ENCODE measurements around the gene MACROD1. TPM values are rescaled to one million over a fixed set of nuclear protein-coding genes. Genes with fewer than 3 reads are reported as not detected.

Gene MACROD1
- total RNA-seq, 1 donor from 2014 or later, result 61.4 TPM

GRCh38 chr11:64208796-64209562 is 43.1 kb upstream of the MACROD1 start:
- Histone ChIP-seq H3K4me3 (no peak overlapping the region), H3K36me3 (peaks cover 0 to 2% of the 10 kb centered on the region in 2 donors), H3K27me3 (no peaks in the 10 kb centered on the region), H3K9me3 (no peaks in the 10 kb centered on the region), H3K4me1 (peaks cover 27% of the 10 kb centered on the region), H3K27ac (no peak overlapping the region)
- TF ChIP-seq POLR2AphosphoS5 (IDR thresholded peaks at IDR 0.05; ENCODE audit: insufficient read depth in 1 of 2, low read depth in 1 of 2), result no peak
- no peak for TF ChIP-seq CTCF (IDR thresholded peaks at IDR 0.05)
- no peak for TF ChIP-seq POLR2A (IDR thresholded peaks at IDR 0.05)
- intact Hi-C loops (cut with DNase I), result loop anchor here (5.0 kb wide), 1 partner anchor 88 kb away; no protein-coding TSS in a partner anchor
- DNase-seq (ENCODE audit: extremely low spot score in 2 of 2), result no peak

- DNase-seq (ENCODE audit: extremely low spot score in 2 of 2), result no peak
- peaks cover 0 to 9% of the 10 kb centered on the region in 2 donors for H3K36me3 ChIP-seq
- intact Hi-C loops (cut with DNase I), result loop anchor here (5.0 kb wide), 1 partner anchor 89 kb away; no protein-coding TSS in a partner anchor
These were observed 42.3 kb upstream of the MACROD1 start for GRCh38 chr11:64208086-64208795.

GRCh38 chr11:64207256-64208085 is 41.6 kb upstream of the MACROD1 start:
- no peak for TF ChIP-seq POLR2A (IDR thresholded peaks at IDR 0.05)
- TF ChIP-seq CTCF (IDR thresholded peaks at IDR 0.05), result peak in 1 of 3 experiments; percentile 17
- peak in 1 of 2 donors; percentile 77 for TF ChIP-seq POLR2AphosphoS5 (IDR thresholded peaks at IDR 0.05; ENCODE audit: insufficient read depth in 1 of 2, low read depth in 1 of 2)
- H3K9me3 ChIP-seq, result no peaks in the 10 kb centered on the region
- H3K4me3 ChIP-seq, result peak overlapping the region; percentile 27 to 40
- peaks cover 0 to 17% of the 10 kb centered on the region in 2 donors for H3K36me3 ChIP-seq
- no peak for DNase-seq (ENCODE audit: extremely low spot score in 2 of 2)
- peak overlapping the region; percentile 76 for H3K27ac ChIP-seq
- H3K4me1 ChIP-seq, result peaks cover 27% of the 10 kb centered on the region
- intact Hi-C loops (cut with DNase I), result loop anchor here (5.0 kb wide), 1 partner anchor 90 kb away; no protein-coding TSS in a partner anchor
- H3K27me3 ChIP-seq, result no peaks in the 10 kb centered on the region

More at GRCh38 chr11:64208086-64208795, 42.3 kb upstream of the MACROD1 start:
- TF ChIP-seq POLR2AphosphoS5 (IDR thresholded peaks at IDR 0.05; ENCODE audit: insufficient read depth in 1 of 2, low read depth in 1 of 2) (peak in 1 of 2 donors; percentile 1), POLR2A (IDR thresholded peaks at IDR 0.05) (no peak)
- H3K27me3 ChIP-seq, result no peaks in the 10 kb centered on the region
- H3K27ac ChIP-seq, result peak overlapping the region; percentile 76
- H3K4me3 ChIP-seq, result peak overlapping the region; percentile 27 to 40
- H3K9me3 ChIP-seq, result no peaks in the 10 kb centered on the region
- H3K4me1 ChIP-seq, result peaks cover 27% of the 10 kb centered on the region

- Histone ChIP-seq H3K27me3 (no peaks in the 10 kb centered on the region), H3K4me3 (peak within 1 kb of the TSS; percentile 27 to 40), H3K4me1 (peaks cover 27% of the 10 kb centered on the region), H3K36me3 (peaks cover 0 to 25% of the 10 kb centered on the region in 2 donors), H3K9me3 (no peaks in the 10 kb centered on the region), H3K27ac (peak within 1 kb of the TSS; percentile 76)
- DNase-seq (ENCODE audit: extremely low spot score in 2 of 2), result no peak
- TF ChIP-seq POLR2A (IDR thresholded peaks at IDR 0.05) (no peak), POLR2AphosphoS5 (IDR thresholded peaks at IDR 0.05; ENCODE audit: insufficient read depth in 1 of 2, low read depth in 1 of 2) (peak in 1 of 2 donors; percentile 9)
- intact Hi-C loops (cut with DNase I), result loop anchor here (5.0 kb wide), 1 partner anchor 91 kb away; no protein-coding TSS in a partner anchor
These were observed 40.7 kb upstream of the MACROD1 start, which contains the start of gene FERMT3 for GRCh38 chr11:64206457-64207255. TSS of gene FERMT3 (plus strand) at chr11:64206721. CDS start at chr11:64207365, 644 bp downstream.

GRCh38 chr11:64204464-64204989 is 38.6 kb upstream of the MACROD1 start:
- Histone ChIP-seq H3K36me3 (peaks cover 0 to 47% of the 10 kb centered on the region in 2 donors), H3K9me3 (no peaks in the 10 kb centered on the region), H3K4me1 (peaks cover 27% of the 10 kb centered on the region), H3K27ac (peak overlapping the region; percentile 36), H3K27me3 (no peaks in the 10 kb centered on the region), H3K4me3 (no peak overlapping the region)
- intact Hi-C loops (cut with DNase I), result no loop called here
- peak in 1 of 2 donors; percentile 87 for TF ChIP-seq POLR2AphosphoS5 (IDR thresholded peaks at IDR 0.05; ENCODE audit: insufficient read depth in 1 of 2, low read depth in 1 of 2)
- TF ChIP-seq CTCF (IDR thresholded peaks at IDR 0.05), result peak; percentile 50 to 71 (median 65)
- TF ChIP-seq POLR2A (IDR thresholded peaks at IDR 0.05), result no peak
- no peak for DNase-seq (ENCODE audit: extremely low spot score in 2 of 2)
